Astrocyte (in vitro differentiated cells and primary cell): ENCODE results near the gene LHFPL5. TPM values are rescaled to one million over a fixed set of nuclear protein-coding genes. Genes with fewer than 3 reads are reported as not detected.

Experiments
- DNase-seq: peaks from one replicate; pipeline ENCODE4 v3.0.0-alpha.2; 2010; ENCODE audit warnings: low read depth
- FAIRE-seq: peaks from 2 replicates; lab custom pipeline; 2011; peaks lifted over from hg19 to GRCh38; lab: Jason Lieb, UNC
- H2AFZ ChIP-seq: 2 replicates; pipeline ENCODE4 v1.6.0; 2012; ENCODE audit warnings: low read depth, low read length, inconsistent platforms
- H3K27ac ChIP-seq: 2 replicates; pipeline ENCODE4 v1.5.1; 2011; ENCODE audit warnings: low read depth, low read length, inconsistent platforms
- H3K27me3 ChIP-seq: 2 replicates; pipeline ENCODE4 v1.6.0; 2011; ENCODE audit warnings: low read length, inconsistent platforms; ENCODE audit not compliant: insufficient read depth
- H3K36me3 ChIP-seq: 2 replicates; pipeline ENCODE4 v1.5.1; 2011; ENCODE audit warnings: low read length, inconsistent platforms; ENCODE audit not compliant: insufficient read depth
- H3K4me1 ChIP-seq: 2 replicates; pipeline ENCODE4 v1.5.1; 2011; ENCODE audit warnings: low read length, inconsistent platforms; ENCODE audit not compliant: insufficient read depth
- H3K4me2 ChIP-seq: 2 replicates; pipeline ENCODE4 v1.6.0; 2012; ENCODE audit warnings: low read length, inconsistent platforms
- H3K4me3 ChIP-seq: 2 replicates; pipeline ENCODE4 v1.5.1; 2011; ENCODE audit warnings: low read depth, mild to moderate bottlenecking, low read length, inconsistent platforms; ENCODE audit not compliant: insufficient read depth
- H3K79me2 ChIP-seq: 2 replicates; pipeline ENCODE4 v1.6.0; 2012; ENCODE audit warnings: mild to moderate bottlenecking, low read length, inconsistent platforms; ENCODE audit not compliant: insufficient read depth
- H3K9ac ChIP-seq: 2 replicates; pipeline ENCODE4 v1.6.0; 2012; ENCODE audit warnings: mild to moderate bottlenecking, low read length, inconsistent platforms
- H3K9me3 ChIP-seq: 2 replicates; pipeline ENCODE4 v1.5.1; 2012; ENCODE audit warnings: low read depth, mild to moderate bottlenecking, low read length, inconsistent platforms; ENCODE audit not compliant: insufficient read depth
- H4K20me1 ChIP-seq: 2 replicates; pipeline ENCODE4 v1.6.0; 2012; ENCODE audit warnings: low read length, inconsistent platforms; ENCODE audit not compliant: insufficient read depth
- H3K27ac Mint-ChIP-seq: one replicate; pipeline ENCODE4 v1.8.0; 2021; ENCODE audit warnings: mild to moderate bottlenecking, mixed read lengths; ENCODE audit not compliant: unreplicated experiment
- H3K27me3 Mint-ChIP-seq: one replicate; pipeline ENCODE4 v1.8.0; 2021; ENCODE audit warnings: low read depth, mixed read lengths; ENCODE audit not compliant: unreplicated experiment
- H3K36me3 Mint-ChIP-seq: one replicate; pipeline ENCODE4 v1.8.0; 2021; ENCODE audit warnings: low read depth, mixed read lengths; ENCODE audit not compliant: unreplicated experiment
- H3K4me1 Mint-ChIP-seq: one replicate; pipeline ENCODE4 v1.8.0; 2021; ENCODE audit warnings: low read depth, mixed read lengths; ENCODE audit not compliant: unreplicated experiment
- H3K4me3 Mint-ChIP-seq: one replicate; pipeline ENCODE4 v1.8.0; 2021; ENCODE audit warnings: mild to moderate bottlenecking, moderate library complexity, mixed read lengths; ENCODE audit not compliant: unreplicated experiment
- H3K9me3 Mint-ChIP-seq: one replicate; pipeline ENCODE4 v1.8.0; 2021; ENCODE audit warnings: mild to moderate bottlenecking, mixed read lengths; ENCODE audit not compliant: unreplicated experiment
- EZH2 ChIP-seq: IDR thresholded peaks from 2 replicates; pipeline ENCODE4 v1.6.1; 2012; ENCODE audit warnings: mild to moderate bottlenecking, low read length, inconsistent platforms; ENCODE audit not compliant: insufficient read depth
- total RNA-seq: library from RNA; stranded (reverse); gene quantifications from 2 replicates; pipeline ENCODE4 v1.2.1, GENCODE V29; 2021
- TF ChIP-seq, protein P1 (sequence below): IDR thresholded peaks from 2 replicates; pipeline ENCODE4 v1.5.1; 2011; ENCODE audit warnings: low read depth, mild to moderate bottlenecking, inconsistent platforms, low read length, moderate library complexity; ENCODE audit not compliant: insufficient read depth

Gene LHFPL5
- total RNA-seq, 1 donor from 2014 or later: not detected

DNA sequence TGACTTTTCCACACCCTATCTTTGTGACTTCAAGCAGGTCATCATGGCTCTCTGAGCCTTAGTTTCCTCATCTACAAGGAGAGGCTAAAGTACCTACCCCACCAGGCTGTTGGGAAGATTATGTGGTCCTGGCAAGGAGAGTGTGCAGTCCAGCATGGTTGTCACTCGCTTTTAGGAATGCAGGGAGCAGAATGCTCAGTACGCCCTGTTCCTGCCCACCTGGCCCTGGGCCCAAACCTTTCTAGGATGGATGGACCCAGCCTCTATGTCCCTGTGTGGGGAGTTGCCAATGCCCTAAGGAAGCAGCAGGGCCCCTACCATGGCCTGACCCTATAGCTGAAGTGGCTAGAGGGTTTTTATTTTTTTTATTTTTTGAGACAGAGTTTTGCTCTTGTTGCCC is 26.7 kb upstream of the LHFPL5 start:
- no peak for TF ChIP-seq EZH2
- TF ChIP-seq, protein P1, sequence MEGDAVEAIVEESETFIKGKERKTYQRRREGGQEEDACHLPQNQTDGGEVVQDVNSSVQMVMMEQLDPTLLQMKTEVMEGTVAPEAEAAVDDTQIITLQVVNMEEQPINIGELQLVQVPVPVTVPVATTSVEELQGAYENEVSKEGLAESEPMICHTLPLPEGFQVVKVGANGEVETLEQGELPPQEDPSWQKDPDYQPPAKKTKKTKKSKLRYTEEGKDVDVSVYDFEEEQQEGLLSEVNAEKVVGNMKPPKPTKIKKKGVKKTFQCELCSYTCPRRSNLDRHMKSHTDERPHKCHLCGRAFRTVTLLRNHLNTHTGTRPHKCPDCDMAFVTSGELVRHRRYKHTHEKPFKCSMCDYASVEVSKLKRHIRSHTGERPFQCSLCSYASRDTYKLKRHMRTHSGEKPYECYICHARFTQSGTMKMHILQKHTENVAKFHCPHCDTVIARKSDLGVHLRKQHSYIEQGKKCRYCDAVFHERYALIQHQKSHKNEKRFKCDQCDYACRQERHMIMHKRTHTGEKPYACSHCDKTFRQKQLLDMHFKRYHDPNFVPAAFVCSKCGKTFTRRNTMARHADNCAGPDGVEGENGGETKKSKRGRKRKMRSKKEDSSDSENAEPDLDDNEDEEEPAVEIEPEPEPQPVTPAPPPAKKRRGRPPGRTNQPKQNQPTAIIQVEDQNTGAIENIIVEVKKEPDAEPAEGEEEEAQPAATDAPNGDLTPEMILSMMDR: no peak
- Histone ChIP-seq H3K79me2 (no peaks in the 10 kb centered on the region), H3K27ac (no peak overlapping the region), H3K4me2 (no peak overlapping the region), H3K4me1 (no peaks in the 10 kb centered on the region), H3K9ac (no peak overlapping the region), H2AFZ (no peak overlapping the region), H3K36me3 (no peaks in the 10 kb centered on the region), H3K4me3 (no peak overlapping the region), H3K9me3 (no peaks in the 10 kb centered on the region), H3K27me3 (peaks cover 8% of the 10 kb centered on the region), H4K20me1 (no peaks in the 10 kb centered on the region)
- no peak overlapping the region for H3K4me3 Mint-ChIP-seq
- no peaks in the 10 kb centered on the region for H3K4me1 Mint-ChIP-seq
- H3K27ac Mint-ChIP-seq: no peak overlapping the region
- peaks cover 51% of the 10 kb centered on the region for H3K27me3 Mint-ChIP-seq
- no peak for DNase-seq
- H3K36me3 Mint-ChIP-seq: no peaks in the 10 kb centered on the region
- no peak for FAIRE-seq
- peaks cover 2% of the 10 kb centered on the region for H3K9me3 Mint-ChIP-seq

DNA sequence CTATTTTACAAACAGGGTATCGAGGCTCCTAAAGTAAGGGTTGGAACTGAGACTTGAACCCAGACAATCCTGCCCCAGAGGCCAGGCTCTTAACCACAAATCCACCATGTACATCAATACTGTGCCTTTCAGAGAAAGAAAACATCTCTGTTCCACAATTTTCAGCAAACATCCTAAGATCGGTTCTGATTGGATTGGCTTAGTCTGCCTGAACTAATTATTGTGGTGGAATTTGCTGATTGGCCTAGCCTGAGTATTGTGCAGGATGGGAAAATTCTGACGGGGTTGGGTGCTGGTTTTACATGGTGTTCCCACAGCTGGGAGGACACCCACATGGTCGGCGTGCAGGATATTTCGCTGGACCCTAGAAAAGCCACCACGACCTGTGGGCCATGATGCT is 24.4 kb upstream of the LHFPL5 start, which contains the start of gene CLPSL1:
CLPSL1 (plus strand) TSS at position 301 of the 400 bp plus-strand sequence; CDS start at position 393, 92 bp downstream.
- no peak within 1 kb of the TSS for H3K27ac Mint-ChIP-seq

DNA sequence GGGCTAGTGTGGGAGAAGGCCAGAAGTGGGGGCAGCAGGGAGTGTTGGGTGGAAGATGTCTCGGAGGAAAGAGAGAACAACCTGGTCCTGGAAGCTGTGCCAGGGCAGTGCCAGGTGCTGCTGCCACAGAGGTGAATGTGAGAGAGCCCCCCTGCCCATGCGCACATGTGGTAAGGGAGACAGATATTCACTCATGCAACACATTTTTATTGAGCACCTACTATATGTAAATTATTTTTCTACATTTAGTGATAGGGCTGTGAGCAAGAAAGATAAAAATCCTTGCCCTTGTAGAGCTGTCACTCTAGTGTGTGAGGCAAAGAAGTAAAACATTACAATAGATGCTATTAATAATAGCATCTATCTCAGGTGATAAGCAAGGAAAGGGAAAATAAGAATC is 23.9 kb upstream of the LHFPL5 start:
- H3K4me3 Mint-ChIP-seq: no peak overlapping the region

More for the DNA sequence above, 24.4 kb upstream of the LHFPL5 start, which contains the start of gene CLPSL1:
- Histone ChIP-seq H3K27ac (no peak within 1 kb of the TSS), H3K4me3 (no peak within 1 kb of the TSS), H4K20me1 (no peaks in the 10 kb centered on the region), H3K27me3 (peaks cover 11% of the 10 kb centered on the region), H3K4me1 (no peaks in the 10 kb centered on the region), H3K36me3 (no peaks in the 10 kb centered on the region), H3K9ac (no peak within 1 kb of the TSS), H3K79me2 (no peaks in the 10 kb centered on the region), H2AFZ (no peak within 1 kb of the TSS), H3K9me3 (no peaks in the 10 kb centered on the region), H3K4me2 (no peak within 1 kb of the TSS)
- TF ChIP-seq, protein P1: no peak
- no peak for TF ChIP-seq EZH2
- H3K9me3 Mint-ChIP-seq: peaks cover 2% of the 10 kb centered on the region
- DNase-seq (no peak), FAIRE-seq (no peak)
- H3K4me3 Mint-ChIP-seq: no peak within 1 kb of the TSS
- H3K4me1 Mint-ChIP-seq: no peaks in the 10 kb centered on the region
- no peaks in the 10 kb centered on the region for H3K36me3 Mint-ChIP-seq
- peaks cover 50% of the 10 kb centered on the region for H3K27me3 Mint-ChIP-seq

More for the DNA sequence above, 23.9 kb upstream of the LHFPL5 start:
- Histone ChIP-seq H4K20me1 (no peaks in the 10 kb centered on the region), H3K4me3 (no peak overlapping the region), H3K9ac (no peak overlapping the region), H3K4me1 (no peaks in the 10 kb centered on the region), H3K9me3 (no peaks in the 10 kb centered on the region), H3K36me3 (no peaks in the 10 kb centered on the region), H3K4me2 (no peak overlapping the region), H3K79me2 (no peaks in the 10 kb centered on the region), H2AFZ (no peak overlapping the region), H3K27me3 (peaks cover 12% of the 10 kb centered on the region), H3K27ac (no peak overlapping the region)
- peaks cover 49% of the 10 kb centered on the region for H3K27me3 Mint-ChIP-seq
- no peaks in the 10 kb centered on the region for H3K4me1 Mint-ChIP-seq
- DNase-seq (no peak), FAIRE-seq (no peak)
- no peaks in the 10 kb centered on the region for H3K36me3 Mint-ChIP-seq
- no peak for TF ChIP-seq EZH2
- TF ChIP-seq, protein P1: no peak
- peaks cover 2% of the 10 kb centered on the region for H3K9me3 Mint-ChIP-seq
- no peak overlapping the region for H3K27ac Mint-ChIP-seq
